ENCODE measurements around the gene SLC5A12. TPM values are rescaled to one million over a fixed set of nuclear protein-coding genes. Genes with fewer than 3 reads are reported as not detected.

SLC5A12 gene
- total and polyA plus RNA-seq, 10 of the 15 experiments (the other 5 are each of a cell fraction or from before 2014, with no cell fraction given): 0.06 to 0.15 TPM; not detected in 8

GRCh38 chr11:26677566-26677965, 44.3 kb downstream of the SLC5A12 start (continued):
- no peak for TF ChIP-seq TCF12 (IDR thresholded peaks at IDR 0.05; ENCODE audit: low read depth, low read length)
- TF ChIP-seq GATAD2B (conservative IDR thresholded peaks at IDR 0.05; ENCODE audit: low read depth): no peak
- no peak for TF ChIP-seq ZBED1 (IDR thresholded peaks at IDR 0.05; ENCODE audit: borderline replicate concordance)
- no peak for TF ChIP-seq ASH2L (IDR thresholded peaks at IDR 0.05; ENCODE audit: borderline replicate concordance, low read depth)
- TF ChIP-seq DPF2 (IDR thresholded peaks at IDR 0.05): no peak

GRCh38 chr11:26676641-26677040, 45.2 kb downstream of the SLC5A12 start:
- Histone ChIP-seq H3K9me3 (replicated peaks; ENCODE audit: control insufficient read depth, insufficient read depth, low read length) (no peaks in the 10 kb centered on the region), H3K27me3 (replicated peaks in 1 of 2; ENCODE audit: control insufficient read depth in 2 of 2, insufficient read depth in 2 of 2, low read length in 1 of 2) (no peaks in the 10 kb centered on the region), H4K20me1 (ENCODE audit: control insufficient read depth, insufficient read depth) (no peaks in the 10 kb centered on the region), H3K9ac (ENCODE audit: control insufficient read depth, insufficient read depth, low read length) (no peak overlapping the region), H2AFZ (ENCODE audit: control insufficient read depth, low read depth, low read length) (no peak overlapping the region), H3K36me3 (ENCODE audit: control insufficient read depth in 2 of 2, insufficient read depth in 2 of 2, low read length in 1 of 2) (no peaks in the 10 kb centered on the region), H3K4me3 (no peak overlapping the region), H3K27ac (ENCODE audit: control insufficient read depth, insufficient read depth) (no peak overlapping the region), H3K4me1 (ENCODE audit: control insufficient read depth, insufficient read depth, low read length) (no peaks in the 10 kb centered on the region), H3K79me2 (ENCODE audit: control insufficient read depth, insufficient read depth, low read length) (no peaks in the 10 kb centered on the region), H3K4me2 (ENCODE audit: control insufficient read depth, insufficient read depth) (no peak overlapping the region)
- ATAC-seq (no peak), FAIRE-seq (no peak), DNase-seq (ENCODE audit: low read depth, low spot score) (no peak)
- no peak for TF ChIP-seq STAT1 (conservative IDR thresholded peaks at IDR 0.05)
- TF ChIP-seq HCFC1 (IDR thresholded peaks at IDR 0.05; ENCODE audit: low read length): no peak
- TF ChIP-seq ZNF24 (IDR thresholded peaks at IDR 0.05): no peak
- in situ Hi-C loops (cut with MboI) (no loop called here), intact Hi-C loops (cut with micrococcal nuclease; ENCODE audit: unreplicated experiment) (no loop called here)
- RAD21 ChIA-PET (ENCODE audit: unreplicated experiment): no interaction called here
- 65% methylated on average over 2 of the region's 2 CpGs for WGBS (ENCODE audit: insufficient coverage, insufficient replicate concordance, low lambda C conversion rate, missing lambda C conversion rate)
- SMC1A ChIA-PET (ENCODE audit: uncharacterized antibody, unreplicated experiment): interaction anchor here (0.9 to 1.4 kb wide), 3 partner anchors 14 to 206 kb away, joined by 3 to 5 read pairs (median 4); no protein-coding TSS in a partner anchor
- BruUV-seq (replicated peaks): no TSS peak
- POLR2A ChIA-PET: no interaction called here
- CTCF ChIA-PET: no interaction called here

Data from GM12878 (cell line).